Activated naive CD8-positive, alpha-beta T cell treated with anti-CD3 and anti-CD28 coated beads, Interleukin-2, amount 10 ng/mL, durations not matched to agents 7 days and 5 days (primary cell): ENCODE results near the gene CTCF. TPM values are rescaled to one million over a fixed set of nuclear protein-coding genes. Genes with fewer than 3 reads are reported as not detected.

Source experiments
- ATAC-seq: fragments of 150-1000 bp; cut with Tn5 transposase; one replicate; pipeline ENCODE4 v1.10.0; 2021; ENCODE audit warnings: low read depth, moderate library complexity
- POLR2A ChIA-PET: fragments of 350-600 bp; sonication (Branson Sonifier 250); formaldehyde crosslinking; loops from one replicate; lab custom pipeline; 2021; ENCODE audit warnings: antibody characterized with exemption; lab: Charles Lee
- DNase-seq: peaks from one replicate; pipeline ENCODE4 v3.0.0; 2021
- H3K27ac Mint-ChIP-seq: one replicate; pipeline ENCODE4 v1.8.0; 2022; ENCODE audit warnings: mild to moderate bottlenecking, mixed read lengths
- H3K27me3 Mint-ChIP-seq: one replicate; pipeline ENCODE4 v1.8.0; 2022; ENCODE audit warnings: mild to moderate bottlenecking, moderate library complexity, mixed read lengths
- H3K36me3 Mint-ChIP-seq: one replicate; pipeline ENCODE4 v1.8.0; 2021; ENCODE audit warnings: mild to moderate bottlenecking, mixed read lengths
- H3K4me1 Mint-ChIP-seq: one replicate; pipeline ENCODE4 v1.8.0; 2021; ENCODE audit warnings: mixed read lengths
- H3K4me3 Mint-ChIP-seq: one replicate; pipeline ENCODE4 v1.8.0; 2022; ENCODE audit warnings: mild to moderate bottlenecking, moderate library complexity, mixed read lengths
- H3K9me3 Mint-ChIP-seq: one replicate; pipeline ENCODE4 v1.8.0; 2021; ENCODE audit warnings: mixed read lengths
- total RNA-seq, 2 experiments: library from RNA; stranded (reverse); gene quantifications; one replicate each; pipeline ENCODE4 v1.2.3, GENCODE V29; 2021

CTCF gene
- total RNA-seq, 2 experiments from 2014 or later: 69.9 to 72.3 TPM

DNA sequence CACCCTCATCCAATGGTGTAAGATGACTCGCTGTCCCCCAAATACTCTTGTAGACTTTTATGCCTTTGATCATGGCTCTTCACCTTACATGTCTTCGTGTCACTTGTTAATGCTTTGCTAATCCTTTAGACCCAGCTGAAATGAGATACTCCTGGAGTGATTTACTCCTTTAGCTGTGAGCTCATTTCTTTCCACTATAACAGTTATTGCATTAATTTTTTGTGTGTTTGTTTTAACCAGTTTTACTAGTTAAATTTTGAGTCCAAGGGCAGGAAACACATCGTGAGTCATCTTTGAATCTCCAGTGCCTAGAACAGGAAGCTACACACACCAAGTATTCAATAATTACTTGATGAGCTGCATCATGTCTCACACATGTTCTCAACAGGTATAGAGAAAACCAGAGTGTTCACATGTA lies 6.5 kb upstream of the CTCF start:
- Mint-ChIP-seq H3K9me3 (no peaks in the 10 kb centered on the region), H3K27ac (peak overlapping the region; percentile 100), H3K36me3 (peaks cover 10% of the 10 kb centered on the region), H3K27me3 (no peaks in the 10 kb centered on the region), H3K4me3 (peak overlapping the region; percentile 81), H3K4me1 (peaks cover 48% of the 10 kb centered on the region)
- ATAC-seq (peak; percentile 98), DNase-seq (no peak)
- POLR2A ChIA-PET: interaction anchor here (0.8 to 4.3 kb wide), 9 partner anchors 8 to 380 kb away, joined by 3 to 47 read pairs (median 3); partner anchors contain the start of genes ACD, CARMIL2, RANBP10 and TSNAXIP1

DNA sequence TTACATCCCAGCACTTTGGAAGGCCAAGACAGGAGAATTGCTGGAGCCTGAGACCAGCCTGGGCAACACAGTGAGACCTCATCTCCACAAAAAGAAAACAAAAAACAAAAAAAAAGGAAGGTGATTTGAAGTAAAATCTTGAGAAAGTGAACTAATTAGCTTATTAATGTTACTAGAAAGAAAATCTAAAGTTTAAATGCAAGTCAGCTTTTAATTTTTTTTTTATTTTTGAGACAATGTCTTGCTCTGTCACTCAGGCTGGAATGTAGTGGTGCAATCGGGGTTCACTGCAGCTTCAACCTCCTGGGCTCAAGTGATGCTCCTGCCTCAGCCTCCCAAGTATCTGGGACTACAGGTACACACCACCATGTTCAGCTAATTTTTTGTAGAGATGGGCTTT lies 3.5 kb upstream of the CTCF start:
- Mint-ChIP-seq H3K27me3 (no peaks in the 10 kb centered on the region), H3K9me3 (no peaks in the 10 kb centered on the region), H3K4me1 (peaks cover 40% of the 10 kb centered on the region), H3K4me3 (no peak overlapping the region), H3K27ac (no peak overlapping the region), H3K36me3 (peaks cover 12% of the 10 kb centered on the region)
- DNase-seq (no peak), ATAC-seq (no peak)
- POLR2A ChIA-PET: interaction anchor here (1.3 to 4.3 kb wide), 2 partner anchors 11 to 101 kb away, joined by 3 to 47 read pairs; partner anchors contain the start of gene ACD

- peaks cover 6% of the 10 kb centered on the region for H3K36me3 Mint-ChIP-seq
- peak overlapping the region; percentile 92 for H3K27ac Mint-ChIP-seq
Observed at GRCh38 chr16:67560827-67561342, 1.4 kb upstream of the CTCF start.

GRCh38 chr16:67561501-67561823 lies 864 bp upstream of the CTCF start:
- POLR2A ChIA-PET: interaction anchor here (0.6 to 5.1 kb wide), 15 partner anchors 10 to 285 kb away, joined by 3 to 155 read pairs (median 7); partner anchors contain the start of genes ACD, C16orf86, CARMIL2 and ENKD1
- no peak for DNase-seq
- peak overlapping the region; percentile 87 for H3K4me3 Mint-ChIP-seq
- no peaks in the 10 kb centered on the region for H3K27me3 Mint-ChIP-seq
- ATAC-seq: no peak
- peak overlapping the region; percentile 92 for H3K27ac Mint-ChIP-seq
- H3K36me3 Mint-ChIP-seq: peaks cover 6% of the 10 kb centered on the region
- no peaks in the 10 kb centered on the region for H3K9me3 Mint-ChIP-seq
- peaks cover 31% of the 10 kb centered on the region for H3K4me1 Mint-ChIP-seq

More at GRCh38 chr16:67560827-67561342, 1.4 kb upstream of the CTCF start:
- H3K4me1 Mint-ChIP-seq: peaks cover 34% of the 10 kb centered on the region
- POLR2A ChIA-PET: interaction anchor here (0.8 to 5.1 kb wide), 11 partner anchors 9 to 106 kb away, joined by 3 to 155 read pairs (median 16); partner anchors contain the start of genes ACD, C16orf86, CARMIL2 and ENKD1
- H3K4me3 Mint-ChIP-seq: peak overlapping the region; percentile 87
- H3K27me3 Mint-ChIP-seq: no peaks in the 10 kb centered on the region
- DNase-seq: no peak
- H3K9me3 Mint-ChIP-seq: no peaks in the 10 kb centered on the region
- no peak for ATAC-seq

DNA sequence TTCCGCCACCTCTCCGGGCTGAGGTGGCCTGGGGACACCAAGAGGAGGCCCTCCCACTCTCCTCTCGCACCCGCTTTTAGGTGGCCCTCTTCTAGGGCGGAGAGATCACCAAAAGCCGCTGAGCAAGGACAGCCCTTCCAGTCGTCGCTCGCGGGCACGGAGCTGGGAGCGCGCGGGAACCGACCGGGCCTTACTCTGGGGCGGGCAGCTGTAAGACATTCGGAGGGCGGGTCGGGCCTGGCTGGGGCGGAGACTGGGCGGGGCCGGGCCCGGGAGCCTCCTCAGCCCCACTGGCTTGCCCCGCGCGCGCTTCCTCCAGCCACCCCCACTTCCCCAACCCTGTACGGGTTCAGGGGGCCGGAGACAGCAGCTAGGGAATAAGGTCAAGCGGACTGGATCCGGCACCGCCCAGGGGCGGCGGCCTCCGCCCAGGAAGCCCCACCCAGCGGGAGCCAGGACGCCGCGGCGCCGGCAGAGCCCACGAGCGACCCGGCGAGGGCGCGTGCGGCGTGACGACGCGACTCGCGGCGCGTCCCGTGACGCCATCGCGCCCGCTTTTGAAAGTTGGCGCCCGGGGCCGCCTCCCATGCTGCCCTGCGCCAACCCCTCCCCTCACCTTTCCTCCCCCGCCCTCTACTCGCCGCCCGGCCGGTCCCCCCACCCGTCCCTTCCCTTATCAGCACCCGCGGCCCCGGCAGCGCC lies 351 bp upstream of the CTCF start:
- peak; percentile 99 for DNase-seq
- H3K9me3 Mint-ChIP-seq: no peaks in the 10 kb centered on the region
- peak; percentile 90 for ATAC-seq
- peak overlapping the region; percentile 92 for H3K27ac Mint-ChIP-seq
- peaks cover 28% of the 10 kb centered on the region for H3K4me1 Mint-ChIP-seq
- H3K36me3 Mint-ChIP-seq: peaks cover 6% of the 10 kb centered on the region
- H3K27me3 Mint-ChIP-seq: no peaks in the 10 kb centered on the region
- H3K4me3 Mint-ChIP-seq: peak overlapping the region; percentile 89
- POLR2A ChIA-PET: interaction anchor here (0.5 to 5.1 kb wide), 28 partner anchors 10 to 446 kb away, joined by 3 to 155 read pairs (median 4); partner anchors contain the start of genes ACD, C16orf86, CARMIL2 and ENKD1

- H3K4me1 Mint-ChIP-seq: peaks cover 32% of the 10 kb centered on the region
- POLR2A ChIA-PET: interaction anchor here (0.7 to 5.1 kb wide), 21 partner anchors 8 to 445 kb away, joined by 3 to 155 read pairs (median 4); partner anchors contain the start of genes ACD, C16orf86, CARMIL2 and ENKD1
- peak overlapping the region; percentile 89 for H3K4me3 Mint-ChIP-seq
- peaks cover 7% of the 10 kb centered on the region for H3K36me3 Mint-ChIP-seq
- no peaks in the 10 kb centered on the region for H3K9me3 Mint-ChIP-seq
- DNase-seq: peak; percentile 77
- ATAC-seq: peak; percentile 3
- H3K27me3 Mint-ChIP-seq: no peaks in the 10 kb centered on the region
- peak overlapping the region; percentile 94 for H3K27ac Mint-ChIP-seq
Observed at GRCh38 chr16:67562918-67563707, 787 bp downstream of the CTCF start.

- no peaks in the 10 kb centered on the region for H3K27me3 Mint-ChIP-seq
- ATAC-seq: no peak
- peak overlapping the region; percentile 89 for H3K4me3 Mint-ChIP-seq
- POLR2A ChIA-PET: interaction anchor here (0.5 to 5.1 kb wide), 13 partner anchors 8 to 372 kb away, joined by 3 to 155 read pairs (median 5); partner anchors contain the start of genes ACD, C16orf86, CARMIL2 and ENKD1
- peaks cover 32% of the 10 kb centered on the region for H3K4me1 Mint-ChIP-seq
- H3K36me3 Mint-ChIP-seq: peaks cover 7% of the 10 kb centered on the region
- no peaks in the 10 kb centered on the region for H3K9me3 Mint-ChIP-seq
- DNase-seq: no peak
- H3K27ac Mint-ChIP-seq: peak overlapping the region; percentile 94
Observed at GRCh38 chr16:67563708-67564468, 1.6 kb downstream of the CTCF start.

DNA sequence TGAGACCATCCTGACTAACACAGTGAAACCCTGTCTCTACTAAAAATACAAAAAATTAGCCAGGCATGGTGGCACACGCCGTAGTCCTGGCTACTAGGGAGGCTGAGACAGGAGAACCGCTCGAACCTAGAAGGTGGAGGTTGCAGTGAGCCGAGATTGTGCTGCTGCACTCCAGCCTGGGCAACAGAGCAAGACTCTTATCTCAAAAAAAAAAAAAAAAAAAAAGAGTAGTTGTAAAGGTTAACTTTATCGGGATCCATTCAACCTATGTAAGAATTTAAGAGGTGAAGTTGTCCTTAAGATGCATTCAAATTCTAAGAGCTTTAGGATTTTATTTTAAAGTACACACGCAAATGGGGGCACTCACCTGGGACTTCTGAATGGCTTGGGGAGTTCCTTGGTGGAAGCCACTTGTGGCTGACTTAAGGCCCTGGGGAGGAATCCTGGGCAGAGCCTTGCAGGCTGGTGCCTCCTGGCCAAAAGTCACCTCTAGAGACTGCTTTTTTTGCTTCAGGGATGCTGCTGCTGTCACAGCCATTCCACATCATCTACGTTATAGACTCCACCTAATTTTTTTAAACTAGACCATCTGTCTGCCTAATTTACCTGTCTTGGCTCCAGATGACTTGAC lies 3.3 kb downstream of the CTCF start:
- no peak for DNase-seq
- ATAC-seq: no peak
- no peaks in the 10 kb centered on the region for H3K9me3 Mint-ChIP-seq
- no peak overlapping the region for H3K4me3 Mint-ChIP-seq
- no peaks in the 10 kb centered on the region for H3K27me3 Mint-ChIP-seq
- peaks cover 4% of the 10 kb centered on the region for H3K36me3 Mint-ChIP-seq
- H3K4me1 Mint-ChIP-seq: peaks cover 24% of the 10 kb centered on the region
- H3K27ac Mint-ChIP-seq: no peak overlapping the region
- POLR2A ChIA-PET: no interaction called here

DNA sequence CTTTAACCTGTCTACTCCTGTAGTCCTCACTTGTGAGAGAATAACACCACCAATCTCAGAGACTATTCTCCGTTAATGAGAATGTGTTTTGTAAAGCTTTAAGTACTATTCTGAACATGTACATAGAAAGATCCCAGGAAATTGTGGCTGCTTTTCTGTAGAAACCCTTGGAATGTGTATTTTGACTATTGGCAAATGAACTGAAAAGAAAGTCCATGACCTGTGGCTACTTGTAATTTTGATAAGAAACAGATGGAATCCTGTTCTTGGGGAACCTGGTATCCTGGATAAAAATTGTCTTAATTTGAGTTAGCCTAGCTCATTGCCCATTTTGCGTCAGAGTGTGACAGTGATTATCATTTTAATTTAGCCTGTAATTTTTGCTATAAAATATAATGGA lies 9.1 kb downstream of the CTCF start:
- POLR2A ChIA-PET: interaction anchor here (0.9 kb wide), 1 partner anchor 8 kb away, joined by 3 read pairs; no protein-coding TSS in a partner anchor
- Mint-ChIP-seq H3K4me3 (no peak overlapping the region), H3K36me3 (peaks cover 28% of the 10 kb centered on the region), H3K27me3 (no peaks in the 10 kb centered on the region), H3K9me3 (no peaks in the 10 kb centered on the region), H3K27ac (no peak overlapping the region), H3K4me1 (peaks cover 13% of the 10 kb centered on the region)
- DNase-seq (no peak), ATAC-seq (no peak)

GRCh38 chr16:67571981-67572431 lies 9.7 kb downstream of the CTCF start:
- H3K4me3 Mint-ChIP-seq: no peak overlapping the region
- H3K36me3 Mint-ChIP-seq: peaks cover 31% of the 10 kb centered on the region
- H3K27me3 Mint-ChIP-seq: no peaks in the 10 kb centered on the region
- H3K4me1 Mint-ChIP-seq: peaks cover 11% of the 10 kb centered on the region
- ATAC-seq: no peak
- H3K27ac Mint-ChIP-seq: no peak overlapping the region
- no peaks in the 10 kb centered on the region for H3K9me3 Mint-ChIP-seq
- POLR2A ChIA-PET: interaction anchor here (0.9 kb wide), 1 partner anchor 9 kb away, joined by 3 read pairs; no protein-coding TSS in a partner anchor
- DNase-seq: no peak

GRCh38 chr16:67579686-67580085 lies 17.4 kb downstream of the CTCF start:
- Mint-ChIP-seq H3K9me3 (no peaks in the 10 kb centered on the region), H3K36me3 (peaks cover 19% of the 10 kb centered on the region), H3K4me3 (no peak overlapping the region), H3K4me1 (peaks cover 3% of the 10 kb centered on the region), H3K27me3 (no peaks in the 10 kb centered on the region), H3K27ac (no peak overlapping the region)
- DNase-seq (no peak), ATAC-seq (no peak)
- POLR2A ChIA-PET: interaction anchor here (0.8 kb wide), 1 partner anchor 17 kb away, joined by 3 read pairs; the partner anchor contains the start of gene CTCF

DNA sequence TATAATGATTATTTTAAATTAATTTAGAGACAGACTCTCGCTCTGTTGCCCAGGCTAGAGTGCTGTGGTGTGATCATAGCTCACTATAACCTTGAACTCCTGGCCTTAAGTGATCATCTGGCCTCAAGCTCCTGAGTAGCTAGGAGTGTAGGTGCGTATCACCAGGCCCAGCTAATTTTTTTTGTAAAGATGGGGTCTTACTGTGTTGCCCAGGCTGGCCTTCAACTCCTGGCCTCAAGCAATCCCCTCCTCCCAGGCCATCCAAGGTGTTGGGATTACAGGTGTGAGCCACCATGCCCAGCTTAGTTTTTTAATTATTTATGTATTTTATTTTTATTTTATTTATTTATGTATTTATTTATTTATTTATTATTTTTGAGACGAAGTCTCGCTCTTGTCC lies 17.9 kb downstream of the CTCF start:
- peaks cover 16% of the 10 kb centered on the region for H3K36me3 Mint-ChIP-seq
- no peaks in the 10 kb centered on the region for H3K27me3 Mint-ChIP-seq
- ATAC-seq (no peak), DNase-seq (no peak)
- no peak overlapping the region for H3K27ac Mint-ChIP-seq
- H3K4me3 Mint-ChIP-seq: no peak overlapping the region
- no peaks in the 10 kb centered on the region for H3K9me3 Mint-ChIP-seq
- POLR2A ChIA-PET: no interaction called here
- peaks cover 6% of the 10 kb centered on the region for H3K4me1 Mint-ChIP-seq
